IMR-90 (cell line): ENCODE results near the gene SYNM.

Experiments
- CEBPB ChIP-seq: IDR thresholded peaks from 2 replicates; pipeline ENCODE4 v1.6.1; 2012; ENCODE audit warnings: low read depth, low read length, improper control_type of control experiment
- CHD1 ChIP-seq: IDR thresholded peaks from 2 replicates; pipeline ENCODE4 v1.6.1; 2012; ENCODE audit warnings: low read depth, low read length, improper control_type of control experiment
- MAZ ChIP-seq: IDR thresholded peaks from 2 replicates; pipeline ENCODE4 v1.6.1; 2012; ENCODE audit warnings: low read depth, mild to moderate bottlenecking, low read length, improper control_type of control experiment, moderate library complexity, borderline replicate concordance
- RCOR1 ChIP-seq: IDR thresholded peaks from 2 replicates; pipeline ENCODE4 v1.6.1; 2012; ENCODE audit warnings: mild to moderate bottlenecking, low read length, improper control_type of control experiment; ENCODE audit not compliant: insufficient replicate concordance
- TF ChIP-seq, protein P1 (sequence below): conservative IDR thresholded peaks from 2 replicates; pipeline ENCODE4 v1.5.1; 2012; ENCODE audit warnings: mild to moderate bottlenecking, low read depth, low read length, improper control_type of control experiment
- TF ChIP-seq, protein P2 (sequence below): fragments of 150-350 bp; IDR thresholded peaks from 2 replicates; pipeline ENCODE4 v1.6.1; 2017; ENCODE audit warnings: mild to moderate bottlenecking, antibody characterized with exemption, low read length, low read depth

DNA sequence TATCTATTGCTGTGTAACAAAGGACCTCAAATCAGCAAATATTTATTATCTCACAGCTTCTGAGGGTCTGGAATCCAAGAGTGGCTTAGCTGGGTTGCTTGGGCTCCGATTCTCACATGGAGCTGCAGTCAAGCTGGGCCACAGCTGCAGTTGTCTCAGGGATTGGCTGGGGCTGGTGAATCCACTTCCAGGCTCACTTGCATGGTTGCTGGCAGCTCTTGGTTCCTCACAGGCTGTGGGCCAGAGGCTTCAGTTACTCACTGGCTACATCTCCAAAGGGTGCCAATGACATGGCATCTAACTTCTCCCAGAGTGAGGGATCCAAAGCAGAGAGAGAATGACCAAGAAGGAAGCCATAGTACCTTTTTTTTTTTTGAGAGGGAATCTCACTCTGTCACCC is 13.9 kb upstream of the SYNM start:
- TF ChIP-seq, protein P1, sequence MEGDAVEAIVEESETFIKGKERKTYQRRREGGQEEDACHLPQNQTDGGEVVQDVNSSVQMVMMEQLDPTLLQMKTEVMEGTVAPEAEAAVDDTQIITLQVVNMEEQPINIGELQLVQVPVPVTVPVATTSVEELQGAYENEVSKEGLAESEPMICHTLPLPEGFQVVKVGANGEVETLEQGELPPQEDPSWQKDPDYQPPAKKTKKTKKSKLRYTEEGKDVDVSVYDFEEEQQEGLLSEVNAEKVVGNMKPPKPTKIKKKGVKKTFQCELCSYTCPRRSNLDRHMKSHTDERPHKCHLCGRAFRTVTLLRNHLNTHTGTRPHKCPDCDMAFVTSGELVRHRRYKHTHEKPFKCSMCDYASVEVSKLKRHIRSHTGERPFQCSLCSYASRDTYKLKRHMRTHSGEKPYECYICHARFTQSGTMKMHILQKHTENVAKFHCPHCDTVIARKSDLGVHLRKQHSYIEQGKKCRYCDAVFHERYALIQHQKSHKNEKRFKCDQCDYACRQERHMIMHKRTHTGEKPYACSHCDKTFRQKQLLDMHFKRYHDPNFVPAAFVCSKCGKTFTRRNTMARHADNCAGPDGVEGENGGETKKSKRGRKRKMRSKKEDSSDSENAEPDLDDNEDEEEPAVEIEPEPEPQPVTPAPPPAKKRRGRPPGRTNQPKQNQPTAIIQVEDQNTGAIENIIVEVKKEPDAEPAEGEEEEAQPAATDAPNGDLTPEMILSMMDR, result no peak
- TF ChIP-seq MAZ (no peak), RCOR1 (no peak), CEBPB (no peak), CHD1 (no peak)
- TF ChIP-seq, protein P2, sequence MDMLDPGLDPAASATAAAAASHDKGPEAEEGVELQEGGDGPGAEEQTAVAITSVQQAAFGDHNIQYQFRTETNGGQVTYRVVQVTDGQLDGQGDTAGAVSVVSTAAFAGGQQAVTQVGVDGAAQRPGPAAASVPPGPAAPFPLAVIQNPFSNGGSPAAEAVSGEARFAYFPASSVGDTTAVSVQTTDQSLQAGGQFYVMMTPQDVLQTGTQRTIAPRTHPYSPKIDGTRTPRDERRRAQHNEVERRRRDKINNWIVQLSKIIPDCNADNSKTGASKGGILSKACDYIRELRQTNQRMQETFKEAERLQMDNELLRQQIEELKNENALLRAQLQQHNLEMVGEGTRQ, result no peak
